Neuronal stem cell (in vitro differentiated cells): ENCODE data around the gene SLC8A1.

Experiments
- DNase-seq: peaks from one replicate; pipeline ENCODE4 v3.0.0-alpha.2; 2013; ENCODE audit warnings: low spot score
- H2AFZ ChIP-seq: one replicate; pipeline ENCODE4 v1.6.1; 2013; ENCODE audit warnings: mild to moderate bottlenecking, low read length, inconsistent platforms
- H2AK5ac ChIP-seq: 2 replicates; pipeline ENCODE4 v1.6.1; 2013; ENCODE audit warnings: low read depth, mild to moderate bottlenecking, inconsistent platforms, low read length, moderate library complexity, mixed read lengths
- H2BK120ac ChIP-seq: 2 replicates; pipeline ENCODE4 v1.6.1; 2013; ENCODE audit warnings: low read depth, mild to moderate bottlenecking, inconsistent platforms, low read length, moderate library complexity, mixed read lengths
- H2BK12ac ChIP-seq: one replicate; pipeline ENCODE4 v1.6.1; 2013; ENCODE audit warnings: low read length, inconsistent platforms
- H2BK15ac ChIP-seq: 2 replicates; pipeline ENCODE4 v1.6.1; 2013; ENCODE audit warnings: mild to moderate bottlenecking, low read length, inconsistent platforms, mixed read lengths
- H2BK5ac ChIP-seq: one replicate; pipeline ENCODE4 v1.6.1; 2013; ENCODE audit warnings: inconsistent platforms, mild to moderate bottlenecking, low read length, moderate library complexity
- H3K14ac ChIP-seq: one replicate; pipeline ENCODE4 v1.6.1; 2013; ENCODE audit warnings: low read length, inconsistent platforms
- H3K18ac ChIP-seq: 2 replicates; pipeline ENCODE4 v1.6.1; 2013; ENCODE audit warnings: low read length, inconsistent platforms
- H3K23ac ChIP-seq: 2 replicates; pipeline ENCODE4 v1.6.1; 2013; ENCODE audit warnings: low read depth, mild to moderate bottlenecking, mixed read lengths, low read length, inconsistent platforms; ENCODE audit not compliant: poor library complexity
- H3K27ac ChIP-seq: replicated peaks from 3 replicates; pipeline ENCODE4 v1.5.1; 2013; ENCODE audit warnings: low read length, inconsistent platforms
- H3K27me3 ChIP-seq, 3 experiments: 2 replicates each; pipeline ENCODE4 v1.6.1; 2013; ENCODE audit warnings: low read length in 3 of 3, mild to moderate bottlenecking in 2 of 3, inconsistent platforms in 1 of 3, low read depth in 1 of 3, mixed read lengths in 1 of 3, moderate library complexity in 1 of 3; ENCODE audit not compliant: control insufficient read depth in 3 of 3, insufficient read depth in 3 of 3
- H3K36me3 ChIP-seq, 2 donors: replicated peaks in 1 of 2; 2 replicates each; pipeline ENCODE4 v1.6.1; 2013; ENCODE audit warnings: low read length in 2 of 2; ENCODE audit not compliant: control insufficient read depth in 2 of 2, insufficient read depth in 2 of 2
- H3K4ac ChIP-seq: 2 replicates; pipeline ENCODE4 v1.6.1; 2013; ENCODE audit warnings: inconsistent platforms, mild to moderate bottlenecking, low read length, moderate library complexity
- H3K4me1 ChIP-seq, 2 donors: 1 replicate in 1 of 2; 2 replicates in 1 of 2; pipeline ENCODE4 v1.6.1; 2013; ENCODE audit warnings: low read length in 2 of 2, low read depth in 1 of 2; ENCODE audit not compliant: control insufficient read depth in 2 of 2, insufficient read depth in 1 of 2
- H3K4me2 ChIP-seq: one replicate; pipeline ENCODE4 v1.6.1; 2013; ENCODE audit warnings: mild to moderate bottlenecking, low read length, inconsistent platforms; ENCODE audit not compliant: insufficient read depth, poor library complexity, severe bottlenecking
- H3K4me3 ChIP-seq, 2 donors: 2 replicates each; pipeline ENCODE4 v1.5.1; 2013; ENCODE audit warnings: low read length in 2 of 2, mild to moderate bottlenecking in 2 of 2, inconsistent platforms in 1 of 2, moderate library complexity in 1 of 2
- H3K79me1 ChIP-seq: one replicate; pipeline ENCODE4 v1.6.1; 2013; ENCODE audit warnings: low read depth, mild to moderate bottlenecking, inconsistent platforms, low read length, moderate library complexity
- H3K9ac ChIP-seq: one replicate; pipeline ENCODE4 v1.6.1; 2013; ENCODE audit warnings: mild to moderate bottlenecking, low read depth, low read length, inconsistent platforms; ENCODE audit not compliant: poor library complexity
- H3K9me3 ChIP-seq, 2 donors: replicated peaks in 1 of 2; 2 replicates each; pipeline versions ENCODE3 to v1.6.1; 2013; ENCODE audit warnings: low read length in 2 of 2, mild to moderate bottlenecking in 2 of 2, inconsistent platforms in 1 of 2, low read depth in 1 of 2, mixed read lengths in 1 of 2, moderate library complexity in 1 of 2; ENCODE audit not compliant: control insufficient read depth in 2 of 2, insufficient read depth in 1 of 2
- H4K8ac ChIP-seq: one replicate; pipeline ENCODE4 v1.6.1; 2013; ENCODE audit warnings: low read depth, mild to moderate bottlenecking, inconsistent platforms, low read length, moderate library complexity
- H4K91ac ChIP-seq: one replicate; pipeline ENCODE4 v1.6.1; 2013; ENCODE audit warnings: low read length, low read depth, mild to moderate bottlenecking, inconsistent platforms; ENCODE audit not compliant: poor library complexity
- WGBS, 2 donors: extraction: QIAGEN DNeasy Blood & Tissue Kit; methylation state at CpG; one replicate each; pipeline ENCODE4 v1.1.7; 2013; ENCODE audit warnings: missing lambda C conversion rate in 2 of 2, mixed read lengths in 1 of 2; ENCODE audit not compliant: insufficient read length in 2 of 2, insufficient replicate concordance in 1 of 2; ENCODE audit errors: extremely low coverage in 2 of 2; 5-methylcytosine and 5-hydroxymethylcytosine counted together

SLC8A1 gene

GRCh38 chr2:40230707-40231432 is 221.0 kb downstream of the SLC8A1 start:
- no peaks in the 10 kb centered on the region for H3K27me3 ChIP-seq
- peaks cover 0 to 2% of the 10 kb centered on the region in 2 donors for H3K9me3 ChIP-seq
- H4K91ac ChIP-seq: no peak overlapping the region
- no peak overlapping the region for H2BK12ac ChIP-seq
- no peak overlapping the region for H2BK15ac ChIP-seq
- H3K4me3 ChIP-seq: no peak overlapping the region
- no peak overlapping the region for H3K23ac ChIP-seq
- H3K4ac ChIP-seq: no peak overlapping the region
- no peak overlapping the region for H2AK5ac ChIP-seq
- H2BK5ac ChIP-seq: no peak overlapping the region
- H2BK120ac ChIP-seq: no peak overlapping the region
- no peak overlapping the region for H3K27ac ChIP-seq
- H4K8ac ChIP-seq: no peak overlapping the region
- no peaks in the 10 kb centered on the region for H3K36me3 ChIP-seq
- no CpG with 5 or more reads among the region's 3 CpGs for WGBS, 2 donors
- H3K18ac ChIP-seq: no peak overlapping the region
- no peak overlapping the region for H3K9ac ChIP-seq
- no peak overlapping the region for H3K14ac ChIP-seq
- no peak overlapping the region for H3K4me2 ChIP-seq
- no peak overlapping the region for H2AFZ ChIP-seq
- no peaks in the 10 kb centered on the region for H3K79me1 ChIP-seq
- peaks cover 0 to 2% of the 10 kb centered on the region in 2 donors for H3K4me1 ChIP-seq
- no peak for DNase-seq

- H3K36me3 ChIP-seq: no peaks in the 10 kb centered on the region
- no peak overlapping the region for H2AK5ac ChIP-seq
- no peak for DNase-seq
- no peaks in the 10 kb centered on the region for H3K27me3 ChIP-seq
- H3K14ac ChIP-seq: no peak overlapping the region
- no peak overlapping the region for H3K4me2 ChIP-seq
- peaks cover 0 to 2% of the 10 kb centered on the region in 2 donors for H3K9me3 ChIP-seq
- no peak overlapping the region for H3K4me3 ChIP-seq
- no peak overlapping the region for H2AFZ ChIP-seq
- no peak overlapping the region for H2BK12ac ChIP-seq
- no peak overlapping the region for H3K9ac ChIP-seq
- peaks cover 0 to 2% of the 10 kb centered on the region in 2 donors for H3K4me1 ChIP-seq
- no peak overlapping the region for H4K8ac ChIP-seq
- no peak overlapping the region for H2BK15ac ChIP-seq
- H3K4ac ChIP-seq: no peak overlapping the region
- no peak overlapping the region for H4K91ac ChIP-seq
- no peak overlapping the region for H3K18ac ChIP-seq
- H2BK120ac ChIP-seq: no peak overlapping the region
- H3K79me1 ChIP-seq: no peaks in the 10 kb centered on the region
- H3K23ac ChIP-seq: no peak overlapping the region
- WGBS, 2 donors: no CpG with 5 or more reads among the region's 1 CpG
- H3K27ac ChIP-seq: no peak overlapping the region
- no peak overlapping the region for H2BK5ac ChIP-seq
Measured at GRCh38 chr2:40230186-40230585, 221.7 kb downstream of the SLC8A1 start.

GRCh38 chr2:40228310-40228709 is 223.6 kb downstream of the SLC8A1 start:
- Histone ChIP-seq H3K4ac (no peak overlapping the region), H2BK120ac (no peak overlapping the region), H3K9ac (no peak overlapping the region), H3K36me3 (no peaks in the 10 kb centered on the region), H2BK5ac (no peak overlapping the region), H3K4me1 (peaks cover 0 to 2% of the 10 kb centered on the region in 2 donors), H3K18ac (no peak overlapping the region), H2AFZ (no peak overlapping the region), H3K14ac (no peak overlapping the region), H4K8ac (no peak overlapping the region), H3K27ac (no peak overlapping the region), H3K79me1 (no peaks in the 10 kb centered on the region), H3K4me3 (no peak overlapping the region), H3K27me3 (no peaks in the 10 kb centered on the region), H3K9me3 (peaks cover 0 to 2% of the 10 kb centered on the region in 2 donors), H2AK5ac (no peak overlapping the region), H4K91ac (no peak overlapping the region), H2BK12ac (no peak overlapping the region), H3K4me2 (no peak overlapping the region), H3K23ac (no peak overlapping the region), H2BK15ac (no peak overlapping the region)
- no CpG with 5 or more reads among the region's 3 CpGs for WGBS, 2 donors
- no peak for DNase-seq

GRCh38 chr2:40227210-40227609 is 224.7 kb downstream of the SLC8A1 start:
- Histone ChIP-seq H3K9me3 (peaks cover 0 to 2% of the 10 kb centered on the region in 2 donors), H2BK120ac (no peak overlapping the region), H3K14ac (no peak overlapping the region), H2BK5ac (no peak overlapping the region), H3K36me3 (no peaks in the 10 kb centered on the region), H3K79me1 (no peaks in the 10 kb centered on the region), H4K8ac (no peak overlapping the region), H2BK15ac (no peak overlapping the region), H4K91ac (no peak overlapping the region), H2AK5ac (no peak overlapping the region), H2BK12ac (no peak overlapping the region), H3K4me1 (peaks cover 0 to 2% of the 10 kb centered on the region in 2 donors), H3K27me3 (no peaks in the 10 kb centered on the region), H3K4me3 (no peak overlapping the region), H3K4me2 (no peak overlapping the region), H3K9ac (no peak overlapping the region), H3K4ac (no peak overlapping the region), H2AFZ (no peak overlapping the region), H3K18ac (no peak overlapping the region), H3K27ac (no peak overlapping the region), H3K23ac (no peak overlapping the region)
- WGBS, 2 donors: no CpG with 5 or more reads among the region's 4 CpGs
- DNase-seq: no peak
